Stimulated activated CD4-positive, alpha-beta T cell treated with anti-CD3 and anti-CD28 coated beads, TNF-alpha, amount 100 ng/mL, for 48 hours (primary cell): ENCODE data around the gene RBKS.
"Not testable (repeated sequence)": the region's sequence is repeated elsewhere in the genome, so short reads cannot be mapped to it uniquely, and the experiment has no call there.

Source experiments
- DNase-seq, 3 donors: peaks; one replicate each; pipeline ENCODE4 v3.0.0-alpha.2; 2020; ENCODE audit warnings: low read depth in 3 of 3

The RBKS gene

DNA sequence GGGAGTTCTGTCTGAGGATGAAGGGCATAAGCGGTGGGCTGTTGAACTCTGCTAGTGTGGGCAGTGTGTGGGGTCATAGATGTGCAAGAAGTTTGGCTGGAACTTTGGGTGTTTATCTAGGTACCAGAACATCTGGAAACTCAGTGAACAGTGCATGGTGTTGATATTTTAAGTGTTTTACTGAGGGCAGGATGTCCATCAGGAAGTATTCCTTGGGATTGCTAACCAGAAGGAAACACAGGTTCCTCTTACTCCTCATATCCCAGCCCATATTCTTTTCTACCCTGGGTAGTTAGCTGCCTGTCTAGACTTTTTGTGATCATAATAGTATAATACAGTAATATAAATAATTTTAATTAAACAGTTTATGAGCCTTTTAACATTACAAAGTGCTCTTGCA is 15.9 kb upstream of the RBKS start:
- no peak for DNase-seq

DNA sequence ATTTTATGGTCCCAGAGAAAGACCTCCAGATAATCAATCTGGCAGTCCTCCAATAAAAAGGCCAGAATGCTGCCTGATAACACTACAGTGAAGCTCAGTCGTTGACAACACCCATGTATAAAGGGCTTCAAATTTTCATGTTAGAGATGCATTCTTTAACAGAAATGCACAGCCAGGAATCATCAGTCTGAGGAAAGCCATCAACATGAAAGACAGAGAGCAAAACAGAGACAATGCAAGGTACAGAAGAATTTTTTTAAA is 14.1 kb upstream of the RBKS start:
- DNase-seq = no peak

DNA sequence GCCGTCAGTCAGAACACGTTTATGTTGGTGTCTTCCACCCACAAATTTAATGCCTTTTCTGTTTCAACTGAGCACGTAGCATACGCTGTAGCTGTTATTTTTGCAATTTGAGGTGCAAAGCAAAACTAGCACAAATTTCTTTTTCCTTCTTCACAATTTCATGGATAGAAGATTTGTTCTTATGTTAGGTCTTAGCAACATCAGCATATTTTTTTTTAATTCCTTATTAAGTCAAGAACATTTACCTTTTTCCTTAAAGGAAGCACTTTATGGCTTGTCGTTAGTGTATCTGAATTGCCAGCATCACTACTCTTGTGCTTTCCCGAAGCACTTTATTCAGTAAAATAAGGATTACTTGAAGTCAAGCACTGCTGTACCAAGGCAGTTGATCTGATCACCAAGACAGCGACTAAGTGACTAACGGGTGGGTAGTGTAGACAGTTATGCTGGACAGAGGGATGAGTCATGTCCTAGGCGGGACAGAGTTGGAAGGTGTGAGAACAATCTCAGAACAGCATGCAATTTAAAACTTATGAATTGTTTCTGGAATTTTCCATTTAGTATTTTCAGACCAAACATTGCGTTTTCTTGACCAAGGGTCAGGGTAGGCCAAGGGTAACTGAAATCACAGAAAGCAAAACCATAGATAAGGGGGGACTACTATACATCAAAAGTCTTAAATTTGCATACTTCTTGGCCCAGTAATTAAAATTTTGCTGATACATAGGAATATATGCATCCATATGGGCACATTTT is 13.6 kb upstream of the RBKS start:
- no peak for DNase-seq

DNA sequence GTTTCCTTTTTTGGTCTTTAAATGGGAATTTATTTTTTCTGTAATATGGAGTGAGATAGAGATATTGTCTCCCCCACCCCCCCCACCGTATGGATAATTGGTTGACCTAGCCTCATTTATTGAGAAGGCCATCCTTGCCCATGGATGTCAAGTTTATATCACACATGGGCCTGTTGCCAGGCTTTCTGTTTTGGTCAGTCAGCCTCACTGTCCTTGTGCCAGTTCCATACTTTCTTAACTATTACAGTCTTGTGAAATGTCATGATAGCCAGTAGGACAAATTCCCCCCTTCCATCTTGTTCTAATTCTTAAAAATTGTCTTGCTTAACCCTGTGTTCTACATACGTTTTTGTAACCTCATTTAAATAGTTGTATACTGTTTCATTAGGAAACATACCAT is 12.8 kb upstream of the RBKS start:
- DNase-seq = no peak

DNA sequence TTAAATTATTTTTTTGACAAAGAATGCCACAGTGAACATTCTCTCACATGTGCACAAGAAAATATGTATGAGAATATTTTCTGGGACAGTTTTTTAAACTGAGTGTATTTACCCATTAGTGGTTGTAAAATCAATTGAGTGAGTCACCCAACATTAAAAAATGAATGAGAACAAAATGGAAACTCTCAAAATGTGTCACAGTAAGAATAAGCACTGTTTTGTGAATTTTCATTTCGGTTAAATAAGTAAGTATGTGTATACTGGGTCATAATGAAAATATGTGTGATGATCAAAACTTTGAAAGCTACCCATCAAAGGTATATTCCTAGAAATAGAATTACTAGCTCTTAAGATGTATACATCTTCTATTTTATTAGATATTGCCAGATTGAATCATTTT is 11.9 kb upstream of the RBKS start:
- DNase-seq = no peak

DNA sequence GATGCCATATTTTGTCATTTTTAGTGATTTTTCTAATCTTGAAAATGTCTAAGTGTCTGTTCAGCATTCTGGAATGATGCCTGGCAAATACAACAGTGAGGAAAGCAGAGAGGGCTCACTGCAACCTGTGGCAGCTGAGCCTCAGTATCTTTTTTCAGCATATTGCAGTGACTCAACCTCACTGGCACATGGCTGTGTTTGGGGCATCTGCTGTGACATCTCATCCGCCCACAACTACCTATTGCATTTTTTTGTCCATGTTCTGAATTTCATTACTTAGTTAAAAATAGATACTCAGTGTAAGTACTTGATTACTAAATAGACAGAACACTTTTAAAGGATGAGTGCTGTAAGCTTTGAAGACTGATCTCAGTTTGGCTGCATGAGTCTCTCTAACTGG is 11.0 kb upstream of the RBKS start:
- peak in 1 of 3 donors; percentile 12 for DNase-seq

DNA sequence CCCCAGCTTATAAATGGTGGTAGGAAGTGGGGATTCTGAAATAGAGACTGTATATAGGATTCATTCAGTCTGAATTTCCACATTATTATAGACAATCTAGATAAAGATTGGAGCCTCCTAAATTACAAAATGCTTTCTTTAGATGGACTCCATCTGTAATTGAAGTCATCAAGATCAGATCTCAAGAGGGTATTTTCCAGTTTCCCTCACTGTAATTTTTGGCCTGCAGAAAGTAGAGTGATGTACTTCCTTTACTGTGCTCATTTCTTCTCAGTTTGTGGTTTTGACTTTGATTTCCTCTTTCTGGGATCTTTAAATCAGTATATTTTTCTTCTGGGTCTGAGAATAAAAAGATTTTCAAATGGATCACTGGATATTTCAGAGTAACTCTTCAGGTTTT is 7.5 kb upstream of the RBKS start:
- no peak for DNase-seq

DNA sequence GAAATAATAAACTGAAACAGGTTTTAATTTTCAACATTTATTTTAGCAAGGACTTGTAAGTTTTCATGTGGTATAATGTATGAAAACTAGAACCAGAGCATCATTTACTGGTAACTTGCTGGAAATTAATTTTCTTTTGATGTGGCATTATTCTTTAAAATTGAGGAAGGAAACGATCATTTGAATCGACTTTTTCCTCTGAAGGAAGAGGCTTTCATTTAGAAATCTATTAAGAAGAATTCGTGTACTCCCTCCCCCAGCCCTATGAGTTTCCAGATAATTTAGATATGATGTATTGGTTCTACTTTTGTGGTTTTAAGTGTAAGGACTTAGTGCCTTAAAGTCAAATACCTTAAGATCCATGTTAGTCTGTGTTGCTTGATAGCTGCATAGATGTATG is 2.8 kb upstream of the RBKS start:
- no peak for DNase-seq

DNA sequence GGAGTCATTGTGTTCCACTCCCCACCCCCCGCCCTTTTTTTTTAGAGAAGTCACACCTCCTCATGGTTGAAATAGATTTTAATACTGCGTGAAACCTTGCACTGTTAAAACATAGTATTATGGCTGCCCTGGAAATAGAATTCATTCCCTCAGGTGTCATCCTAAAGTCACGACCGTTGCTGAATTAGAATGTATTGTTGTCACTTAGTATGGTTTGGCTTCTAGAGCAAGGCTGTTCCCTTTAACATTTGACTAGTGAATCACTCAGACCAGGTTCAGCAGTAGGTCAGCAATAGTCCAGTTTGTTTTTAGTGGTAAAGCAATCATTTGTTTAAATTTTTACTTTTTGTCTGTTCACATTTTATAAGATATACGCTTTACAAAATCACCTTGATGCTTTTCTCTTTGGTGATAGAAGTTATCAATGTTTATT is 1.5 kb upstream of the RBKS start:
- no peak for DNase-seq

DNA sequence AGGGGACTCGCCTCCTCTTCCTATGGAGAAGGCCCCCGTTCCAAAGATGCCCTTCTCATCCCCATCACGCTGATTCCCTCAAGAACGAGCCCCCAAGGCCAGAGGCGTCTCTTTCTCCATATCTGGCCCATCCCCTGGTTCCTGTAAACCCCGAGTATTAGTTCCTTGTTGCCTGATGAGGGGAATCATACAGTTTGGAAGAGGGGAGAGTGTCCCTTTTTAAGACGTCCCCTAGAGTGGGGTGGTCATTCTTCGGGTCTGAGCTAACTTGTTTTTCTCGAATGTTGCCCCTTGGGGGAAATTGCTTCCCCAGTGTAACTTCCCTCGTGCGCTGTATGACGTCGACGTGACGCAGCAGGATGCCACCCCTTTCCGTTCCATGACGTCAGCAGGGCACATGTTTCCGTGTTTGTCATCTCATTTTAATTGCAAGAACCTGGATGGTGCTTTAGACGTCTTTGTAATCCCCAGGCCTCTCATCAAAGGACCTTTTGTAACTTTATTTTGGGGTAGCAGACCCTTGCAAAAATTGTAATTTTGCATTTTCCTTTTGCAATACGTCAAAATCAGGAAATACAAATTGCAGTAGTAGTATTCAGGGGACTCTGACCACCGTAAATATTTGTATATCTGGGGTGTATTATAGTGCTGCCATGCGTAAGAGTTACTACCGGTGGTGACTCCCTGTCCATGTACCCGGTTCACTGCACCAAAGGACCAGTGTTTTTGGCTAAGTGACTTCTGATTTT is 911 bp upstream of the RBKS start:
- peak; percentile 68 to 84 (median 79) for DNase-seq

DNA sequence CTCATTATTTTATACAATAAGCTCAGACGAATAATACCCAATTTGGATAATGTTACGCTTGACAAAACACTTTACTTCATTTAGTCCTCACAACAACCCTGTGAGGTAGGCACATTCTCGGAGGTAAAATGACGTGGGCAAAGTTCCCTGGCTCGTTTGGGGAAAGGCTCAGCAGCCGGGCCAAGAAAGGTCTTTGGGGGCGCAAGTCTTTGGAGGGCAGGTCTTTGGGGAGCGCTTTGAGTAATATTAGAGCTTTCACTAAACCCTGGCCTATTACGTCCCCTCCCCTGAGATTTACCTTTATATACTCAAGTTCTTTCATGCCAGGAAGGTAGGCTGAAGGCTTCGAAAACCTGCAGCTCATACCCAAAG is 427 bp downstream of the RBKS start:
- no peak for DNase-seq

DNA sequence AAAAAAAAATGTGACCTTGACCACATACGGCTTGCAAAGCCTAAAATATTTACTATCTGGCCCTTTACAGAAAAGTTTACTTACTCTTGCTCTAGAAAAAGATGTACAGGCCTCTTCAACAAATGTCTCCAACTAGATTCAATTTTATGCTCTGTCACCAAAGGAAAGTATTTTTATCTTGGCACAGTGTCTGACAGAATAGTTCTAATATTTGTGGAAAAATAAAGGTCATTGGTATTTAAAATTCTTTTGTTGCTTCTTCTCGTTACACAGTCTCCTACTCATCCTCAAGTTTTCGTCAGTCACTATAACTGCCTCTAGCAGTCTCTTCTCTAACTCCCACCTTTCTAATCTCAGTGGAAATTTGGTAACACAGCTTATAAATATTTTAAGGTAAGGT is 1.4 kb downstream of the RBKS start:
- no peak for DNase-seq

DNA sequence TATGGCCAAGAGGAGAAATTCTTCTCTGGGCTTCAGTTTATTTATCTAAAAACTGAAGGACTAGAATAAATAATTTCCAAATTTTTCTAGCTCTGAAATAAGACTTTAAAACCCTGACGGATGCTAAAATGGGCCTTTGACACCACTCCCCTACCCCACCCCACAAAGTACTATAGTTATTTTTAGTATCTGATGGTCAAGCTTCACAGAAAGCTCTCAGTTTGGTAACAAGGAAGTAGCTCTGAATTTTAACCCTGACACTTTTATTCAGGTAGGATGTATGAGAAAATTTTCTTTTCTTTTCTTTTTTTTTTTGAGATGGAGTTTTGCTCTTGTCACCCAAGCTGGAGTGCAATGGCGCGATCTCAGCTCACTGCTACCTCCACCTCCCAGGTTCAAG is 2.4 kb downstream of the RBKS start:
- DNase-seq = no peak

DNA sequence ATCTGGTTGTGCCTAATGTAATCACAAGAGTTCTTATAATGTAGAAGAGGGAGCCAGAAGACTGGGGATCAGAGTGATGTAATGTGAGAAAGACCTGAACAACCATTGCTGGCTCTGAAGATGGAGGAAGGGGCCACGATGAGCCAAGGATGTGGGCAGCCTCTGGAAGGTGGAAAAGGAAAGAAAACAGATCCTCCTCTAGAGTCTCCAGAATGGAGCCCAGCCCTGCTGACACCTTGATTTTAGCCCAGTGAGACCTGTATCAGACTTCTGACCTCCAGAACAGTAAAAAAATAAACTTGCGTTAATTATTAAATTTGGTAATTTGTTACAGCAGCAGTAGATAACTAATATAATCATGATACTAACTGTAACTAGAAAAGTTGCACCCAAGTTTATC is 3.1 kb downstream of the RBKS start:
- DNase-seq = no peak

DNA sequence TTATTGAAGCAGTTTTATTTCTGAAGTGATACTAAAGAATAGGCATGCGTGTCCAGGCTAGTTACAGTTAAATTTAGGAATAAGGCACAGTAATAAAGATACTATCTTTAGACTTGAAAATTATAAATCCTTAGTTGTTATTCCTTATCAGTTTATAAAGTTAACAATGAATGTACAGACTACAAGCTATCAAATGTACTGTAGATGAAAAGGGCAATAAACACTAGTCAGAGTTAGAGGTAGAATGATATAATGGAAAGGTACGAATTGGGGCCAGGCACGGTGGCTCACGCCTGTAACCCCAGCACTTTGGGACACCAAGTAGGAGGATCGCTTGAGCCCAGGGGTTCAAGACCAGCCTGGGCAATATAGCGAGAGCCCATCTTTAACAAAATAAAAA is 3.9 kb downstream of the RBKS start:
- no peak for DNase-seq

DNA sequence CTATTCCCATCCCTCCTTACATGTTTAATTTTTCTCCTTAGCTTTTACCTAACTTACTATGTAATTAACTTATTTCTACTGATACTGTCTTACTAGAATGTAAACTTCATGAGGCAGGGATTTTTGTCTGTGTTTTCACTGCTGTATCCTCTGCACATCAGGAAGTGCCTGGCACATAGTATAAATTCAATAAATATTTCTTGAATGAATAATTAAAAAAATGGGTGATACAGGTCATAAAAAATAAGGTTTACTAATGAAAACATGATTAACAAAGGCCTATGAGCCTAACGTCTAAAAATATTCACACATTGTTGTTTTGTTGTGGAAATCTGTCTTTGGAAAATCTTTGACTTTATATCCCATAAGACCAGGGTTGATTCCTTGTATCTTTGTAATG is 4.5 kb downstream of the RBKS start:
- DNase-seq = no peak

DNA sequence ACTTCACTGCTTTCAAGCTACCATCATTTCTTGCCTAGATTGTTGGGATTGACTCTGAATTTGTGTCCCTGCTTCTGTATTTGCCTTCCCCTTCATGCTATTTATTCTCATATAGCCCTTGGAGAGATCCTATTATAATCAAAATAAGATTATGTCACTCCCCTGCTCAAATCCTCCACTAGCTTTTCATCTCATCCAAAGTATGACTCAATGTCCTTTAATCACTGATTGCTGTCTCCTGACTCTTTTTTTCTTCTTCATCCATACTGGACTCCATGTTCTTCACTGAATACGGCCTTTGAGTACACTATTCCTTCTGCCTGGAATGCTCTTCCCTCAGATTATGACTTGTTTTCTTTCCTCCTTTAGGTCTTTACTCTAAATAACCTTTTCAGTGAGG is 5.0 kb downstream of the RBKS start:
- DNase-seq = no peak

DNA sequence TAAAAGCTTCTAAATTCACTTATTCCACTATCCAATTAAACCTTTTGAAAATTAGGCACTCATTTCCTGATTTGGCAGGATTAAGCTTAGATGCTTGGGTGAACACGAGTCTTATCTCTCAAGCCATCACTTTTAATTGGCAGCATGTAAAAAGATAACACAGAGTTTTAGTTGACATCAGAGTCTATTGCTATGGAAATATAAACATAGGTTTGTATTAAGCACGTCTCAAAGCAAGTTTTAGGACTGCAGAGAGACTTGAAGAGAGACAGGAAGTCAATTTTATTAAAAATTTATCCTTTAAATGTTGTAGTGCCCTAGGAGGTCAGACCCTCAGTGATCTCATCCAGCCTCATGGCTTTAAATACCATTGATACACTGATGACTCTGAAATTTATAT is 5.6 kb downstream of the RBKS start:
- DNase-seq = no peak

DNA sequence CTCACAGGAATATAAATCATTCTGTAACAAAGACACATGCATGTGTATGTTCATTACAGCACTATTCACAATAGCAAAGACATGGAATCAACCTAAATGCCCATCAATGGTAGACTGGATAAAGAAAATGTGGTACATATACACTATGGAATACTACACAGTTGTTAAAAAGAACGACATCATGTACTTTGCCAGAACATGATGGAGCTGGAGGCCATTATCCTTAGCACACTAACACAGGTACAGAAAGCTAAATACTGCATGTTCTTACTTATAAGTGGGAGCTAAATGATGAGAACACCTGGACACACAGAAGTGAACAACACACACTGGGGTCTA is 7.6 kb downstream of the RBKS start:
- not testable (repeated sequence) for DNase-seq

DNA sequence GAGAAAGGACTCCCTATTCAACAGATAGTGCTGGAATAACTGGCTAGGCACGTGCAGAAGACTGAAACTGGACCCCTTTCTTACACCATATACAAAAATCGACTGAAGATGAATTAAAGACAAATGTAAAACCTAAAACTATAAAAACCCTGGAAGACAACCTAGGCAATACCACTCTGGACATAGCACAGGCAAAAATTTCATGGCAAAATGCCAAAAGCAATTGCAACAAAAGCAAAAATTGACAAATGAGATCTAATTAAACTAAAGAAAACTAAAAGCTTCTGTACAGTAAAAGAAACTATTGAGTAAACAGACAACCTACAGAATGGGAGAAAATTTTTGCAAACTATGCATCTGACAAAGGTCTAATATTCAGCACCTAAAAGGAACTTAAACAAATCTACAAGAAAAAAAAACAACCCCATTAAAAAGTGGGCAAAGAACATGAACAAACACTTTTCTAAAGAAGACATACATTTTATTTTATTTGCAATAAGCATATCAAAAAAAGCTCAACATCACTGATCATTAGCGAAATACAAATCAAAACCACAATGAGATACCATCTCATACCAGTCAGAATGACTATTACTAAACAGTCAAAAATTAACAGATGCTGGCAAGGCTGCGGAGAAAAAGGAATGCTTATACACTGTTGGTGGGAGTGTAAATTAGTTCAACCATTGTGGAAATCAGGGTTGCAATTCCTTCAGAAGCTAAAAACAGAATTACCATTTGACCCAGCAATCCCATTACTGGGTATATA is 8.2 kb downstream of the RBKS start:
- DNase-seq = not testable (repeated sequence)

DNA sequence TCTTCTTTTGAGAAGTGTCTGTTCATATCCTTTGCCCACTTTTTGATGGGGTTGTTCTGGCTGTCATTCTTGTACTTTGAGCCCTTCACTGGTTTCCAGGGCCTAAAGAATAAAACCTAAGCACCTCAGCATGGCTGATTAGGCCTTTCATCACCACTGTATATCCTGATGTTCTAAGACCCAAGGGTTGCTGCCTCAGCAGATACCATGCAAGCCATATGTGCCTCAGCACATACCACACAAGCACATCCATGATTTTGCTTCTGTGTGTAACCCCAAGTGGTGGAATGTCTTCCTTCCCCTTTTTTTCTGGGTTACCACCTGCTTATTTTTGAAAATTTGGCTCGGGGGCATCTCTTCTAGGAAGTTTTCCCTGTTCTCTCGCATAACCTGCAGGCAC is 11.4 kb downstream of the RBKS start:
- DNase-seq = no peak

DNA sequence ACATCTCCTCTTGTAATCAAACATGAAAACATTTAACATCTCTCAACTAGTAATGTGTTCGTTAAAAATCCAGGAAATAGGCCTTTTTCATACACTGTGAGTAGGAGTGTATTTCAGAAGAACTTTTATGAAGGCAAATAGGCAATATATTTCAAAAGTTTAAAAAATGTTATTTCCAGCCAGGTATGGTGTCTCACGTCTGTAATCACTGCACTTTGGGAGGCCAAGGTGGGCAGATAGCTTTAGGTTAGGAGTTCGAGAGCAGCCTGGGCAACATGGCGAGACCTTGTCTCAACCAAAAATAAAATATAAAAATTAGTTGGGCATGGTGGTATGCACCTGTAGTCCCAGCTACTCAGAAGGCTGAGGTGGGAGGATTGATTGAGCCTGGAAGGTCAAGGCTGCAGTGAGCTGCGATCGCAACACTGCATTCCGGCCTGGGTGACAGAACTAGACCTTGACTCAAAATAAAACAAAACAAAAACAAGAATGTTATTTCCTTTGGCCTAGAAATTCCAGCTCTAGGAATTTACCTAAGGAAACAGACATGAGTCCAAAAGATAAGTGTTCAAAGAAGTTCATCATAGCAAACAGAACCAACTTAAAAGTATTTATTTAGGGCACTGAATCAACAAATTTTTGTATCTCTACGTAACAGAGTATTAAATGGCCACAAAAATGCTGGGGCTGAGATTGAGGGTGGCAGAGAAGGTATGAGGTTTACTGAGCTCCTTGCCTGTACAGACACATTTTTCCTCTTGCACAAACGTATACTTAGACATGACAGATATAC is 14.9 kb downstream of the RBKS start:
- no peak for DNase-seq
